Caco-2 (cell line): ENCODE data around the gene TNFRSF21. TPM values are rescaled to one million over a fixed set of nuclear protein-coding genes. Genes with fewer than 3 reads are reported as not detected.

Source experiments
- BruUV-seq: library from RNA; stranded (reverse); fragments of 400-500 nt; replicated peaks from 2 replicates; lab custom pipeline; 2021; lab: Mats Ljungman, UMichigan
- CTCF ChIA-PET: fragments of 300-600 bp; sonication (Branson Sonifier 250); formaldehyde crosslinking; loops from one replicate; lab custom pipeline; 2022; ENCODE audit warnings: antibody characterized with exemption; lab: Charles Lee
- POLR2A ChIA-PET: fragments of 300-600 bp; sonication (Branson Sonifier 250); formaldehyde crosslinking; loops from one replicate; lab custom pipeline; 2022; ENCODE audit warnings: antibody characterized with exemption; lab: Charles Lee
- DNase-seq, 2 experiments: peaks; one replicate each; pipeline versions ENCODE4 v3.0.0 to v3.0.0-alpha.2; 2020 to 2022
- H3K27me3 ChIP-seq: replicated peaks from 2 replicates; pipeline ENCODE4 v1.6.0; 2011; ENCODE audit warnings: low read length; ENCODE audit not compliant: control insufficient read depth, insufficient read depth
- H3K36me3 ChIP-seq: 2 replicates; pipeline ENCODE4 v1.5.1; 2011; ENCODE audit warnings: low read length; ENCODE audit not compliant: control insufficient read depth, insufficient read depth
- H3K4me1 ChIP-seq: fragments of 250-450 bp; sonication (Bioruptor Pico); 2 replicates; pipeline ENCODE4 v1.5.1; 2020; ENCODE audit warnings: mild to moderate bottlenecking
- H3K4me3 ChIP-seq: 2 replicates; pipeline ENCODE4 v1.5.1; 2011; ENCODE audit warnings: low read depth, mild to moderate bottlenecking, control low read depth, low read length
- H3K9me3 ChIP-seq: fragments of 250-450 bp; sonication (Bioruptor Pico); 2 replicates; pipeline ENCODE4 v1.5.1; 2020; ENCODE audit warnings: mild to moderate bottlenecking, moderate library complexity
- H3K27ac Mint-ChIP-seq: one replicate; pipeline ENCODE4 v1.8.0; 2022; ENCODE audit warnings: mixed read lengths; ENCODE audit not compliant: unreplicated experiment
- H3K27me3 Mint-ChIP-seq: one replicate; pipeline ENCODE4 v1.8.0; 2022; ENCODE audit warnings: mixed read lengths; ENCODE audit not compliant: insufficient read depth, unreplicated experiment
- H3K36me3 Mint-ChIP-seq: one replicate; pipeline ENCODE4 v1.8.0; 2022; ENCODE audit warnings: mild to moderate bottlenecking, mixed read lengths; ENCODE audit not compliant: insufficient read depth, unreplicated experiment
- H3K4me1 Mint-ChIP-seq: one replicate; pipeline ENCODE4 v1.8.0; 2022; ENCODE audit warnings: low read depth, mixed read lengths; ENCODE audit not compliant: unreplicated experiment
- H3K4me3 Mint-ChIP-seq: one replicate; pipeline ENCODE4 v1.8.0; 2022; ENCODE audit warnings: mild to moderate bottlenecking, moderate library complexity, mixed read lengths; ENCODE audit not compliant: unreplicated experiment
- H3K9me3 Mint-ChIP-seq: one replicate; pipeline ENCODE4 v1.8.0; 2022; ENCODE audit warnings: mixed read lengths; ENCODE audit not compliant: unreplicated experiment
- intact Hi-C: fragments of 100-400 bp; cut with micrococcal nuclease; formaldehyde crosslinking; loops from one replicate; pipeline ENCODE4 v1.10.0; 2022; ENCODE audit not compliant: unreplicated experiment
- total RNA-seq: library from RNA; stranded (reverse); gene quantifications from 2 replicates; pipeline ENCODE4 v1.2.3, GENCODE V29; 2022
- TF ChIP-seq, protein P1 (sequence below), 2 experiments: fragments of 200-600 bp in 1 of 2; IDR thresholded peaks; 1 replicate in 1 of 2; 2 replicates in 1 of 2; pipeline versions ENCODE4 v1.5.1 to v1.8.0; 2011 to 2022; ENCODE audit warnings: antibody characterized with exemption in 1 of 2, control low read depth in 1 of 2, inconsistent platforms in 1 of 2, low read depth in 1 of 2, low read length in 1 of 2, mild to moderate bottlenecking in 1 of 2, moderate library complexity in 1 of 2; ENCODE audit not compliant: insufficient read depth in 1 of 2, severe bottlenecking in 1 of 2, unreplicated experiment in 1 of 2

The TNFRSF21 gene
- total RNA-seq, 1 experiment from 2014 or later = 60.8 TPM

DNA sequence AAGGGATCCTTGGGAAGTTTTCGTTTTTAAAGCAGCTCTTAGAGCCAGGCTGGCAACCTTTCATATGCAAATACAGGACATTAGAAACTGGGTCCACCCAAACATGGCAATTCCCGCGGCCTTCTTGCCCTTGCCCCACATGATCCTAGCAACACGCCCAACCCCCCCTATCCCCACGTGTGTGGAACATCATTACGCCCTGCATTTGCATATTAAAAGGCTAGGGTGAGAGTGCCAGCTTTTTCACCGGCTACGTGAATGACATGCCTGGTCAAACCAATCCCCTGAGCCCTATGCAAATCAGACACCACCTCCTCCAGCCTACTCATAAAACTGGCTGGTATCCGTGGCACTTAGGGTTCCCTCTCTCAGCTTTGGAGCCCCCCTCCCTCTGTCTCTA is 88.1 kb downstream of the TNFRSF21 start:
- Mint-ChIP-seq H3K27me3 (no peaks in the 10 kb centered on the region), H3K4me3 (no peak overlapping the region), H3K36me3 (no peaks in the 10 kb centered on the region), H3K9me3 (no peaks in the 10 kb centered on the region), H3K27ac (no peak overlapping the region), H3K4me1 (no peaks in the 10 kb centered on the region)
- ChIA-PET CTCF (no interaction called here), POLR2A (no interaction called here)
- Histone ChIP-seq H3K4me1 (no peaks in the 10 kb centered on the region), H3K9me3 (no peaks in the 10 kb centered on the region), H3K4me3 (no peak overlapping the region), H3K36me3 (no peaks in the 10 kb centered on the region), H3K27me3 (no peaks in the 10 kb centered on the region)
- BruUV-seq = no TSS peak
- intact Hi-C loops = no loop called here
- TF ChIP-seq, protein P1, sequence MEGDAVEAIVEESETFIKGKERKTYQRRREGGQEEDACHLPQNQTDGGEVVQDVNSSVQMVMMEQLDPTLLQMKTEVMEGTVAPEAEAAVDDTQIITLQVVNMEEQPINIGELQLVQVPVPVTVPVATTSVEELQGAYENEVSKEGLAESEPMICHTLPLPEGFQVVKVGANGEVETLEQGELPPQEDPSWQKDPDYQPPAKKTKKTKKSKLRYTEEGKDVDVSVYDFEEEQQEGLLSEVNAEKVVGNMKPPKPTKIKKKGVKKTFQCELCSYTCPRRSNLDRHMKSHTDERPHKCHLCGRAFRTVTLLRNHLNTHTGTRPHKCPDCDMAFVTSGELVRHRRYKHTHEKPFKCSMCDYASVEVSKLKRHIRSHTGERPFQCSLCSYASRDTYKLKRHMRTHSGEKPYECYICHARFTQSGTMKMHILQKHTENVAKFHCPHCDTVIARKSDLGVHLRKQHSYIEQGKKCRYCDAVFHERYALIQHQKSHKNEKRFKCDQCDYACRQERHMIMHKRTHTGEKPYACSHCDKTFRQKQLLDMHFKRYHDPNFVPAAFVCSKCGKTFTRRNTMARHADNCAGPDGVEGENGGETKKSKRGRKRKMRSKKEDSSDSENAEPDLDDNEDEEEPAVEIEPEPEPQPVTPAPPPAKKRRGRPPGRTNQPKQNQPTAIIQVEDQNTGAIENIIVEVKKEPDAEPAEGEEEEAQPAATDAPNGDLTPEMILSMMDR (IDR thresholded peaks at IDR 0.05; ENCODE audit: insufficient read depth in 1 of 2, low read depth in 1 of 2, low read length in 1 of 2, severe bottlenecking in 1 of 2, unreplicated experiment in 1 of 2) = no peak
- no peak for DNase-seq

DNA sequence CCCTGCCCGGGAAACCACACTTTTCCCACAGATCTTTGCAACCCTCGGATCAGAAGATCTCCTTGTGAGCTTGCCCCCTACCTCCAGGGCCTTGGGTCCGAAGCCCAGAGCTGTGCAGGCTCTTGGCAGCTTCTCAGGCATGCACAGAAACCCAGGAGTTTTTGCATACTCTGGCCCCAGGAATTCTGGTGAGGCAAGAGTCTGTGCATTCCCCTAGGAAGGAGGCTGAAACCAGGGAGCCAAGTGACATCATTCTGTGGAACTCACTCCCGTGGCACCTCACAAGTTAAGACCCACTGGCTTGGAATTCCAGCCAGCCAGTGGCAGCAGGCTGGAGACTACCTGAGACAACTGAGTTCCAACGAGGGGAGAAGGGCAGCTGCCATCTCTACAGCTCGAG is 100.1 kb downstream of the TNFRSF21 start:
- H3K9me3 ChIP-seq = no peaks in the 10 kb centered on the region
- ChIA-PET POLR2A (no interaction called here), CTCF (no interaction called here)
- Mint-ChIP-seq H3K36me3 (no peaks in the 10 kb centered on the region), H3K27ac (no peak overlapping the region), H3K4me3 (no peak overlapping the region), H3K9me3 (peaks cover 26% of the 10 kb centered on the region), H3K27me3 (no peaks in the 10 kb centered on the region), H3K4me1 (peaks cover 13% of the 10 kb centered on the region)
- DNase-seq = no peak
- H3K4me1 ChIP-seq = 0 out of 2 replicates have a peak, but pooled peaks cover 7% of the 10 kb centered on the region
- TF ChIP-seq, protein P1 (IDR thresholded peaks at IDR 0.05; ENCODE audit: insufficient read depth in 1 of 2, low read depth in 1 of 2, low read length in 1 of 2, severe bottlenecking in 1 of 2, unreplicated experiment in 1 of 2) = no peak
- no TSS peak for BruUV-seq
- intact Hi-C loops = no loop called here
- no peaks in the 10 kb centered on the region for H3K36me3 ChIP-seq
- no peaks in the 10 kb centered on the region for H3K27me3 ChIP-seq
- H3K4me3 ChIP-seq = no peak overlapping the region

DNA sequence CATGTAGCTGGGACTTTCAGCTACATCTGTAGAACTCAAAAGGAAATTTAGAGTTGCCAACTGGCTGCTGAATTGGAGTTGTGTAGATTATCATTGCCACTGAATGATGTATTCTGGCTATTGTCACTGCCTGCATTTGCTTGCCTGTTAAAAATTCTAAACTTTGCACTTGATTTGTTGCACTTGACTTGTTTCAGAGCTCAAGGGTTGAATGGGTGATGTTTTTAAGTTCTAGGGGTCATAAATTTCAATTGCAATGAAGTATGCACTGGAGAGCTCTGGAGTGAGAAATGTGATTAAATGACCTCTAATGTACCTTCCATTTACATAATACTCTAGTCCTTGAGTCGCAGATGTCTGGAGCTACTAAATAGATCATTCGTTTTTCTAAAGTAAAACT is 102.4 kb downstream of the TNFRSF21 start:
- Histone ChIP-seq H3K4me3 (no peak overlapping the region), H3K4me1 (no peaks in the 10 kb centered on the region), H3K9me3 (no peaks in the 10 kb centered on the region), H3K36me3 (no peaks in the 10 kb centered on the region), H3K27me3 (no peaks in the 10 kb centered on the region)
- intact Hi-C loops = no loop called here
- no peak for DNase-seq
- CTCF ChIA-PET = no interaction called here
- H3K4me3 Mint-ChIP-seq = no peak overlapping the region
- H3K36me3 Mint-ChIP-seq = no peaks in the 10 kb centered on the region
- TF ChIP-seq, protein P1 (IDR thresholded peaks at IDR 0.05; ENCODE audit: insufficient read depth in 1 of 2, low read depth in 1 of 2, low read length in 1 of 2, severe bottlenecking in 1 of 2, unreplicated experiment in 1 of 2) = no peak
- no TSS peak for BruUV-seq
- POLR2A ChIA-PET = no interaction called here
- H3K9me3 Mint-ChIP-seq = peaks cover 14% of the 10 kb centered on the region
- H3K27me3 Mint-ChIP-seq = no peaks in the 10 kb centered on the region
- H3K27ac Mint-ChIP-seq = no peak overlapping the region
- peaks cover 21% of the 10 kb centered on the region for H3K4me1 Mint-ChIP-seq
